Gastroesophageal sphincter (tissue), 3 donors: ENCODE data around the gene MPP4.

Experiments used
- EP300 ChIP-seq: sonication (generic); formaldehyde crosslinking; IDR thresholded peaks from one replicate; pipeline ENCODE4 v1.6.1; 2017; ENCODE audit warnings: antibody characterized with exemption, mild to moderate bottlenecking
- POLR2A ChIP-seq, 2 donors: fragments of 450-650 bp; IDR thresholded peaks; one replicate each; pipeline ENCODE4 v1.6.1; 2017; ENCODE audit warnings: antibody characterized with exemption in 2 of 2, mild to moderate bottlenecking in 2 of 2, moderate library complexity in 1 of 2
- POLR2AphosphoS5 ChIP-seq: sonication (generic); formaldehyde crosslinking; IDR thresholded peaks from one replicate; pipeline ENCODE4 v1.6.1; 2017; ENCODE audit warnings: antibody characterized with exemption
- TF ChIP-seq, protein P1 (sequence below), 4 experiments: fragments of 200-600 bp in 2 of 4; fragments of 450-650 bp in 2 of 4; sonication (generic) in 1 of 4; IDR thresholded peaks; one replicate each; pipeline ENCODE4 v1.5.1; 2017 to 2019; ENCODE audit warnings: antibody characterized with exemption in 4 of 4, mild to moderate bottlenecking in 2 of 4, moderate library complexity in 2 of 4

DNA sequence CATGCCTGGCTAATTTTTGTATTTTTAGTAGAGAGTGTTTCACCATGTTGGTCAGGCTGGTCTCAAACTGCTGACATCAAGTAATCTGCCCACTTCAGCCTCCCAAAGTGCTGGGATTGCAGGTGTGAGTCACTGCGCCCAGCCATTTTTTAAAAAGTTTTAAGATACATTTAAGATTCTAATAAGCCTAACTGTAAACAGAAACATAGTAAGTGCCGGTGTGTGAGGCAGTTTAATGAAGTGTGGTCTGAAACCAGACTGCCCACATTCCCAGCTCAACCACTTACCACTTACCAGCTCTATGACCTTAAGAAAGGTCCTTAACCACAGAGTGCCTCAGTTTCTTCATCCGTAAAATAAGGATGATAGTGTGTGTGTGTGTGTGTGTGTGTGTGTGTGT is 97.5 kb downstream of the MPP4 start:
- TF ChIP-seq, protein P1, sequence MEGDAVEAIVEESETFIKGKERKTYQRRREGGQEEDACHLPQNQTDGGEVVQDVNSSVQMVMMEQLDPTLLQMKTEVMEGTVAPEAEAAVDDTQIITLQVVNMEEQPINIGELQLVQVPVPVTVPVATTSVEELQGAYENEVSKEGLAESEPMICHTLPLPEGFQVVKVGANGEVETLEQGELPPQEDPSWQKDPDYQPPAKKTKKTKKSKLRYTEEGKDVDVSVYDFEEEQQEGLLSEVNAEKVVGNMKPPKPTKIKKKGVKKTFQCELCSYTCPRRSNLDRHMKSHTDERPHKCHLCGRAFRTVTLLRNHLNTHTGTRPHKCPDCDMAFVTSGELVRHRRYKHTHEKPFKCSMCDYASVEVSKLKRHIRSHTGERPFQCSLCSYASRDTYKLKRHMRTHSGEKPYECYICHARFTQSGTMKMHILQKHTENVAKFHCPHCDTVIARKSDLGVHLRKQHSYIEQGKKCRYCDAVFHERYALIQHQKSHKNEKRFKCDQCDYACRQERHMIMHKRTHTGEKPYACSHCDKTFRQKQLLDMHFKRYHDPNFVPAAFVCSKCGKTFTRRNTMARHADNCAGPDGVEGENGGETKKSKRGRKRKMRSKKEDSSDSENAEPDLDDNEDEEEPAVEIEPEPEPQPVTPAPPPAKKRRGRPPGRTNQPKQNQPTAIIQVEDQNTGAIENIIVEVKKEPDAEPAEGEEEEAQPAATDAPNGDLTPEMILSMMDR (IDR thresholded peaks at IDR 0.05): no peak
- TF ChIP-seq POLR2A (IDR thresholded peaks at IDR 0.05): no peak
- TF ChIP-seq POLR2AphosphoS5: no peak
- no peak for TF ChIP-seq EP300
